GM21390 (cell line): ENCODE measurements around the gene CENPA.
A peak's percentile ranks its signal among the peaks of the same experiment; 100 is the strongest.
"Not testable (repeated sequence)": the region's sequence is repeated elsewhere in the genome, so short reads cannot be mapped to it uniquely, and the experiment has no call there.

Experiments
- ATAC-seq: cut with Tn5 transposase; IDR thresholded peaks from one replicate; pipeline ENCODE4 v1.9.1; 2021; ENCODE audit not compliant: unreplicated experiment

Gene CENPA

DNA sequence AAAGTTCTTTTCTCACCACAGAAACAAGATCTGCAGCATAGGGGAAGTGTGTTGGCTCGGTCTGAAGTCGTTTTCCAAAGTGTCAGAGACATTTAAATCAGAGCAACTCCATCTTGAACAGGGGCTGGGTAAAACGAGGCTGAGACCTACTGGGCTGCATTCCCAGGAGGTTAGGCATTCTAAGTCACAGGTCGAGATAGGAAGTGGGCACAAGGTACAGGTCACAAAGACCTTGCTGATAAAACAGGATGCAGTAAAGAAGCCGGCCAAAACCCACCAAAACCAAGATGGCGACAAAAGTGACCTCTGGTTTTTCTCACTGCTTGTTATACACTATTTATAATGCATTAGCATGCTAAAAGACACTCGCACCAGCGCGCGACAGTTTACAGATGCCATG is 24.9 kb upstream of the CENPA start:
- not testable (repeated sequence) for ATAC-seq

- ATAC-seq, result no peak
Measured at GRCh38 chr2:26763019-26763418, 22.8 kb upstream of the CENPA start.

- peak; percentile 88 for ATAC-seq
Measured at GRCh38 chr2:26764078-26764887, 21.6 kb upstream of the CENPA start, which contains the start of gene SLC35F6. SLC35F6 (plus strand) TSS chr2:26764284; CDS start chr2:26764350, 66 bp downstream.

DNA sequence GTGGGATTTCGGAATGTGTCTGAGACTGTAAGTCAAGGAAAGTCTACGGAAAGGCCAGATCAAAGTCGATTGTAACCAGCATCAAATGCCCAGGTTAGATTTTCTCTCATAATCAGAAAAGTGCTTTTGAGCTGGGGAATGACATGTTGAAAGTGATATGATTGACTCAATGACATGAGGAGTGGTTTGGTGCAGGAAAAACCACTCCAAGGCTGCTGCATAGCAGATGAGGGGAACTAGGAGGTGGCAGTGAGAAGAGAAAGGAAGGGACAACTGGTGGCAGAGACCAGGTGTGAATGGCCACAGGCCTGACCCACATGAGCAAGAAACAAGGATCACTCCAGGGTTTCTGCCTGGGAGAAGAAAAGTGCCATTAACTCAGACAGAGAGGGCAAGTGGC is 20.9 kb upstream of the CENPA start:
- ATAC-seq, result no peak

GRCh38 chr2:26765475-26766200 is 20.2 kb upstream of the CENPA start:
- no peak for ATAC-seq

DNA sequence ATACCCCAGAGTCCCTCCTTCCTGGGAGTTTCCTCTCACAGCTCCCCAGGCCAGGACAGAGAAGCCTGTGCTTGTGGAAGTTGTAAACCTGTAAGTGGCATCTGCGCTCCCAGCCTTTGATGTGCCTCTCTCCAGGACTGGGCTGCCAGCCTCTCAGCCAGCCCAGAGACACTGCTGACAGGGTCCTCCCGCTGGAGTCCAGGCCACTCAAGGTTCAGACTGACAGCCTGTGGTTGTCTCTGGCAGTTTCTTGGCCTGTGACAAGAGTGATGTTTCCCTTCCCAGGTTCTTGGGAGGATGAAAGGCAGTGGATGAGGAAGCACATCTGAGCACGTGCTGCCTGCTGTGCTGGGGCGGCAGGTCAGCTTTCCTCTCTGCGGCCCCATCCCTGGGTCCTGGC is 18.7 kb upstream of the CENPA start:
- ATAC-seq, result no peak

DNA sequence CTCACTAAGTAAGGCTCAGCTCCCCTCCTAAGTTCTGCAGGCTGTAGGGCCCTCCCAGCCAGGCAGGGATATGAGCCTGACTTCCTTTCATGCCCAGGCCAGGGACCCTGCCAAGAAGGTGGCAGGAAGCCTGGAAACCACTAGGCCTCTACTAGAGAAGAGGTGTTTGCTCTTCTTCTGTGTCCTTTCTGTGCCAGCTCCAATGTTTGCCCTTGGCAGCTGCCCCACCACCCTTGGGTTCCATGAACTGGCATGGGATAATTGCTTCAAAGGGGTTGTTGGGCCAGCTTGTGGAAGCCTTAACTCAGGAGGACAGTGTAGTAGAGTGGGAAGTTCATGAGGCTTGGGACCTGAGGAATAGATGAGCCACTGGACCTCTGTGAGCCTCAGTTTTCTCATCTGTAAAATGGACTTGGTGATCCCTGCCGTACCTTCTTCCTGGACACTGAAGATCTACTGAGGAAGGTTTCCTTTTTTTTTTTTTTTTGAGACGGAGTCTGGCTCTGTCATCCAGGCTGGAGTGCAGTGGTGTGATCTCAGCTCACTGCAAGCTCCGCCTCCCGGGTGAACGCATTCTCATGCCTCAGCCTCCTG is 17.9 kb upstream of the CENPA start:
- ATAC-seq, result no peak

DNA sequence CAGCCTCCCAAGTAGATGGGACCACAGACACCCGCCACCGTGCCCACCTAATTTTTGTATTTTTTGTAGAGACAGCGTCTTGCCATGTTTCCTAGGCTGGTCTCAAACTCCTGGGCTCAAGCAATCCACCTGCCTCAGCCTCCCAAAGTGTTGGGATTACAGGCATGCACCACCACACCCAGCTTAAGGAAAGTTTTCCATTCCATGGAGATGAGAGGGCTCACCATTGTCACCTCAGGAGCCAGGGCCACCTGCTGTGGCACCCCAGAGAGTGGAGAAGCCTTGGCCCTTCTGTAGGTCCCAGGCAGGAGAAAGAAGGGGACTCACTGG is 17.1 kb upstream of the CENPA start:
- no peak for ATAC-seq

GRCh38 chr2:26769089-26769761 is 16.6 kb upstream of the CENPA start:
- no peak for ATAC-seq

- no peak for ATAC-seq
Measured at GRCh38 chr2:26770986-26771586, 14.8 kb upstream of the CENPA start.

GRCh38 chr2:26772064-26773001 is 13.5 kb upstream of the CENPA start:
- ATAC-seq, result no peak

GRCh38 chr2:26776195-26776800 is 9.6 kb upstream of the CENPA start:
- no peak for ATAC-seq

- no peak for ATAC-seq
Measured at GRCh38 chr2:26778098-26778497, 7.8 kb upstream of the CENPA start.

- no peak for ATAC-seq
Measured at GRCh38 chr2:26778507-26778906, 7.3 kb upstream of the CENPA start.

GRCh38 chr2:26780203-26780760 is 5.6 kb upstream of the CENPA start:
- no peak for ATAC-seq

DNA sequence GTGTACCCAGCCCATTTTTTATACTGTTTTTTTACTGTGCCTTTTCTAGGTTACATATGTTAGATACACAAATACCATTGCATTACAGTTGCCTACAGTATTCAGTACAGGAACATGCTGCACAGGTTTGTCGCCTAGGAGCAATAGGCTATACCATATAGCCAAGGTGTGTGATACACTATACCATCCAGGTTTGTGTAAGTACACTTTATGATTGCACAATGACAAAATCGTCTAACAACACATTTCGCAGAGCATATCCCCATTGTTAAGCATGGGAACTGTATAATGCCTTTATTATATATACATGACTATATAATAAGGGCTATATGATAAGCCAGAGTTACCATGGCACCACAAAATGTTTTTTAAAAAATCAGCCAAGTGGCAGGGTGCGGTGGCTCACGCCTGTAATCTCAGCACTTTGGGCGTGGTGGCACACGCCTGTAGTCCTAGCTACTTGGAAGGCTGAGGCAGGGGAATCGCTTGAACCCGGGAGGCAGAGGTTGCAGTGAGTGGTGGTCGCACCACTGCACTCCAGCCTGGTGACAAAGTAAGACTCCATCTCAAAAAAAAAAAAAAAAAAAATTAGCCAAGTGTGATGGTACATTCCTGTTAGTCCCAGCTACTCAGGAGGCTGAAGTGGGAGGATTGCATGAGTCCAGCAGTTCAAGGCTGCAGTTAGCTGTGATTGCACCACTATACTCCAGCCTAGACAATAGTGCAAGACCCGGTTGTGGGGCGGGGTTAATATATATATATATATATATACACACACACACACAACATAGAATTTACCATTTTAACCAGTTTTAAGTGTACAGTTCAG is 2.8 kb upstream of the CENPA start:
- ATAC-seq, result no peak

DNA sequence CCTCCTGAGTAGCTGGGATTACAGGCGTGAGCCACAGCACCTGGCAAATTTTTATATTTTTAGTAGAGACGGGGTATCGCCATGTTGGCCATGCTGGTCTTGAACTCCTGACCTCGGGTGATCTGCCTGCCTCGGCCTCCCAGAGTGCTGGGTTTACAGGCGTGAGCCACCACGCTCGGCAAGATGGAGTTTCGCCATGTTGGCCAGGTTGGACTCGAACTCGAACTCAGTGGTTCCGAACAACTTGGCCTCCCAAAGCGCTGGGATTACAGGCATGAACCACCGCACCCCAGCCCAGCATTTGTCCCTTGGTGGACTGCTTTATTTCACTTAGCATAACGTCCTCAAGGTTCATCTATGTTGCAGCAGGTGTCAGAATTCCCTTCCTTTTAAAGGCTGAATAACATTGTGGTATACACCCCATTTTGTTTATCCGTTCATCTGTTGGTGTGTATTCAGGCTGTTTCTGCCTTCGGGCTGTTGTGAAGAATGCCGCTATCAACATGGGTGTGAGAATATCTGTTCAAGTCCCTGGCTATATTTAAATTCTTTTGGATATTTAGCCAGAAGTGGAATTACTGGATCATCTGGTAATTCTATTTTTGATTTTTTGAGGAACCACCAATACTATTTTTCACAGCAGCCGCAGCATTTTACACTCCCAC is 1.2 kb upstream of the CENPA start:
- no peak for ATAC-seq
